G401 (cell line): ENCODE results near the gene S100A13. TPM values are rescaled to one million over a fixed set of nuclear protein-coding genes. Genes with fewer than 3 reads are reported as not detected.
A peak's percentile ranks its signal among the peaks of the same experiment; 100 is the strongest.

Experiments
- DNase-seq: peaks from one replicate; pipeline ENCODE4 v3.0.0-alpha.2; 2015; ENCODE audit warnings: low spot score
- in situ Hi-C: cut with HindIII; loops from 2 replicates; pipeline ENCODE4 v1.10.0; 2016; ENCODE audit warnings: low sequenced_read_pairs, mixed read lengths
- total RNA-seq: library from RNA; depleted of rRNA; stranded (reverse); fragments of >200 nt; shearing (Covaris generic); gene quantifications from 2 replicates; pipeline ENCODE4 v1.2.3, GENCODE V29; 2014

Gene S100A13
- total RNA-seq, 1 experiment from 2014 or later = 111 TPM

GRCh38 chr1:153629971-153630370, 2.7 kb upstream of the S100A13 start:
- no peak for DNase-seq
- in situ Hi-C loops = no loop called here

DNA sequence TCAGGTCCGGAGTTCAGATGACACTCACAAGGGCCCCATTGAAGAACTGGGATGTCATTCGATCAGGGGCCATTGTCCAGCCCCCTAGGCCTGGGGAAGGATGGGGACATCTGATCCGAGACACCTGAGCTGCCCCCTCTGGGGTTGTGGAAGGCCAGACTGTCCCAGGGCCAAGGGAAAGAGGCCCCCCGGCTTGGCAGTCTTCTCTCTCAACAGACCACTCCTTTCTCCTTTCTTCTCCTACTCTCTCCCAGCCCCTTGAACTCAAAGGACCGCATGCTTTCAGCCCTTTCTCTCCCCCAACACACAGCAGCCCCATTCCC, 2.0 kb upstream of the S100A13 start:
- no peak for DNase-seq
- in situ Hi-C loops = no loop called here

DNA sequence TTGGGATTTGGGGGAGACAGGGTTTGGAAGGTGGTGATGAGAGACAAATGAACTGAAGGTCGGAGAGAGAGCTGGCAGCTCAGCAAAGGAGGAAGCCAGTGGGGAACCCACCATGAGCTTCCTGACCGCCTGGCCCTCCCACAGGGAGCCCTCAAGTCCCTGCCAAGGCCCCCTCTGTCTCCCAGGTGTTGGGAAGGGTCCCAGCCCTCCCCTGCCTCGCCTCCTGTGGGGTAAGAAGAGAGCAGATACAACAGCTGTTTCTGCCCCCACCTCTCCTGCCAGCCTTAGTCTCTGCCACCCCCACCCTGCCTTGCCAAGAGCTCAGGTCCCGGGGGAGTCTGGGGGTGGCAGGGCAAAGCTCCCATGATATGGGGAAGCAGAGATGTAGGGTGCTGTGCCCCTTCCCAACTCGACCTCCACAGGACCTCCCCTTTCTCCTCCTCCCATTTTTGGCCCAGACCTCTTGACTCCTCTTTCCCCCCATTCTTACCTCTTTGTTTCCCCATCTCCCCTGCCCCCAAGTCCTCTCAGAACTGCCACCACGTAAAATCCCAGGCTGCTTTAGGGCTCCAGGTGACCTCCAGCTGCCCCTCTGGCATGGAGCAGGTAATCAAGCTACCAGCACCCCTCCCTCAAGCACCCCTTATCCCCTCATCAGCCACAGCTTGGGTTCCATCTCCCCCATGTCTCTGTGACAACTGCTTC, 1.5 kb upstream of the S100A13 start:
- no peak for DNase-seq
- in situ Hi-C loops = no loop called here

GRCh38 chr1:153627715-153628626, 666 bp upstream of the S100A13 start, which contains the start of gene S100A1:
S100A1 (plus strand) TSS chr1:153628434; CDS start chr1:153630522, 2,088 bp downstream.
- peak; percentile 41 for DNase-seq
- in situ Hi-C loops = no loop called here

DNA sequence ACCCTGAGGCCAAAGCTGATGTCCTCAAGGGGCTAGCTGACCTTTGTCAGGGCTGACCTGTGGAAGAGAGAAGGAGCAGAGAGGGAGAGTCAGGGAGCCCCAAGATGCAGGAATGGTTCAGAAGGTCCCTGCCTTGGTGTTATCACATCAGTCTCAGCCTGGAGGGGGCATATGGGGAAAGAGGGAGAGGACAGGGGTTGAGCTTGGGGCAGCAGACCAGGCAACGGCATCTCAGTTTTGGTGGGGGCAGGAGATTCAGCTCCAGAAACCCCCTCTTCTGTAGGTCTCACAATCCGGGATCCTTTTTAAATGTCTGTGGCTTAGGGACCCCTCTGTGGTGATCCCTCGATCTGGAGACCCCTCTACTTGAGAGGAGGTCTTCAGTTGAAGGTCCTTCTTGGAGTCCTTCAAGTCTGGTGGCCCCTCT, 815 bp downstream of the S100A13 start:
- no peak for DNase-seq
- in situ Hi-C loops = no loop called here

DNA sequence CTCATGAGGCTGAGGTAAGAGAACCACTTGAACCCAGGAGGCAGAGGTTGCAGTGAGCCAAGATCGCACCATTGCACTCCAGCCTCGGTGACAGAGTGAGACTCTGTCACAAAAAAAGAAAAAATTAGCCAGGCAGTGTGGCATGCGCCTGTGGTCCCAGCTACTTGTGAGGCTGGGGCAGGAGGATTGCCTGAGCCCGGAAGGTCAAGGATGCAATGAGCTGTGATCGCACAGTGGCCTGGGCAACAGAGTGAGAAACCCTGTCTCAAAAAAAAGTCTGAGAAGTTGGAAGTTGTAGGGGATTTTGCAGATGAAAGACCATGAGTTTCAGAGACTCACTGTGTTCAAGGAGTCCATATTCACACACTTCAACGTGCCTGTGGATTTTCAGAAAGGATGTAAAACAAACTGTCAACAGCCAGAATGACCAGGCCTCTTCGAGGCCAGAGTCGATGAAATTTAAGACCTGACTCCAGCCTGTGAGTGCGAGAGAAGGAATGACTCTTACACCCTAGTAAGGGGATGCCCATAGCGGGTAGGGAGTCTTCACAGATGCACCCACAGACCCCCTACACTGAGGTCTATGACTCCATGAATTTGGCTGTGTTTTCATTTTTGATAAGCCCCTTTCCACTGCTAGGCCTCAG, 2.2 kb downstream of the S100A13 start:
- DNase-seq = no peak
- in situ Hi-C loops = no loop called here

DNA sequence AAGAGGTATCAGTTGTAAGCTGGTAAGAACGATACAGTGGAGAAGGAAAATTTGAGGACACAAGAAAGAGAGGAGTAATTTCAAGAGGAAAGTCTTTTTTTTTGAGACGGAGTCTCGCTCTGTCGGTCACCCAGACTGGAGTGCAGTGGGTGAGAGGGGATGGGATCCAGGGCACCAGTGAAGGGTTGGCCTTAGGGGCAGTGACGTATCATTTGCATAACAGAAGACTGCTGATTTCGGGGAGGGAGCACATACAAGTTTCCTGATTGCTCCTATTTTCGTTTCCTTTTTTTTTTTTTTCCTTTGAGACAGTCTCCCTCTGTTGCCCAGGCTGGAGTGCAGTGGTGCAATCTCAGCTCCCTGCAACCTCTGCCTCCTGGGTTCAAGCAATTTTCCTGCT, 4.2 kb downstream of the S100A13 start:
- DNase-seq = no peak
- in situ Hi-C loops = no loop called here

GRCh38 chr1:153619171-153619570, 8.1 kb downstream of the S100A13 start:
- DNase-seq = no peak
- in situ Hi-C loops = no loop called here

DNA sequence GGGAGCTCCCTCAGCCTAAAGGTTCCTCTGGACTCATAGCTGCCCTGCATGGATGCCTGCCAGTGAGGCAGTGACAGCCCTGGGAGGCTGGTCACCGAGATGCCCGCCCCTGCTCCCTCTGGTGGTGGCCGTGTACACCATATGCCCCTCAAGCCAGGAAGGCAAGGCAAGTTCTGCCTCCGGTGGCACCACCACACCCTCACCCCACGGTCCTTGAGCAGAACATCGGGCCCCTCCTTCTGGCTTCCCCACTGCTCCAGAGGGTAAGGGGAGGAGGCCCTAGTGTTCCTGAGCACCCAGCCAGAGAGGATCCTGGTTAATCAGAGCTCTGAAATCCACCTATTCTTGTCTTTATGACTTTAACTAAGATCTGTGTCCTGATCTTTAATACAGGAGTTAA, 9.6 kb downstream of the S100A13 start:
- DNase-seq = no peak
- in situ Hi-C loops = no loop called here

DNA sequence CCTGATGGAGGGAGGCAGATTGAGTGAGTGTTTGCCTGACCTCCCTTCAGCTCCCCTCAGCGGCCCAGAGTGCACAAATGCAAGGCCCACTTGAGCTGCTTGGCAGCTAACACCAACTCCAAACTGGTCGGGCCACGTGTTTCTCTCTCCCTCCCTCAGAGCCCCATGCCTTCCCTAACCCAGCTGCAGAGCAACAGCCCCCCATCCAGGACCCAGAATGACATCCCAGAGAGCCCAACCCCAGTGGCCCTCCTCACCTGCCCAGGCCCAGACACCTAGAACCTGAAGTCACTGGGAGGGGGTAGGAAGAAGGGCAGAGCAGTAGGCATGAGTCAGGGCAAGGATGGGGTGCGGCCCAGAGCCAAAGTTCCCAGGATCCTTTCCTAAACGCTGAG, 10.4 kb downstream of the S100A13 start:
- in situ Hi-C loops = no loop called here

GRCh38 chr1:153616144-153616916, 11.0 kb downstream of the S100A13 start, which contains the start of gene S100A14:
S100A14 (minus strand) TSS chr1:153616325; CDS start chr1:153615858, 467 bp downstream.
- DNase-seq = no peak
- in situ Hi-C loops = no loop called here

More for the DNA sequence above, 10.4 kb downstream of the S100A13 start:
- no peak for DNase-seq

DNA sequence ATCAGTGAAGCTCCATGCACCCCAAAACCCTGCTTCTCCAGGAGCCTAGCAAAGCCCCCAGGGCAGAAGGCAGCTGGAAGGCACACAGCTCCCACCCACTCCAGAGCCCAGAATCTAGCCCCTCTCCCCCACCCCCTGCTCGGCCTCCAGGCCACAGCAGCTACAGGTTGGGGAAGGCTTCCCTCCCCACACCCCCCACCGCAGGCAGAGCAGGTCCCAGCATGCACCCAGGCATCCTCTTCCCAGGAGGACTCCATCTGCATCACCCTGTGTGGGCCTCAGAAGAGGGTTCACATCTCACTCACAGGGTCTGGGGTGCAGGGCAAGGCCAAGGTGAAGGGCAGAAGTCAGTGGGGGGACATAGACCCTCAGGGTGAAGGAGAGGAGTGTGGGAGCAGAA, 11.9 kb downstream of the S100A13 start:
- in situ Hi-C loops = no loop called here
- DNase-seq = no peak

GRCh38 chr1:153614906-153615305, 12.4 kb downstream of the S100A13 start:
- in situ Hi-C loops = no loop called here
- no peak for DNase-seq

- in situ Hi-C loops = no loop called here
- DNase-seq = no peak
These were observed 13.0 kb downstream of the S100A13 start for GRCh38 chr1:153614189-153614900.

- in situ Hi-C loops = no loop called here
- DNase-seq = no peak
These were observed 13.9 kb downstream of the S100A13 start for GRCh38 chr1:153613406-153613805.

GRCh38 chr1:153612755-153613331, 14.5 kb downstream of the S100A13 start, which contains the start of gene S100A16:
S100A16 (minus strand) TSS chr1:153613137; CDS start chr1:153608151, 4,986 bp downstream.
- in situ Hi-C loops = no loop called here
- peak; percentile 40 for DNase-seq

- in situ Hi-C loops = no loop called here
- DNase-seq = no peak
These were observed 15.1 kb downstream of the S100A13 start for GRCh38 chr1:153612111-153612754.

GRCh38 chr1:153611356-153611755, 15.9 kb downstream of the S100A13 start:
- in situ Hi-C loops = no loop called here
- DNase-seq = no peak
